ENCODE results near the gene KLHL22.
A peak's percentile ranks its signal among the peaks of the same experiment; 100 is the strongest.

Gene KLHL22

DNA sequence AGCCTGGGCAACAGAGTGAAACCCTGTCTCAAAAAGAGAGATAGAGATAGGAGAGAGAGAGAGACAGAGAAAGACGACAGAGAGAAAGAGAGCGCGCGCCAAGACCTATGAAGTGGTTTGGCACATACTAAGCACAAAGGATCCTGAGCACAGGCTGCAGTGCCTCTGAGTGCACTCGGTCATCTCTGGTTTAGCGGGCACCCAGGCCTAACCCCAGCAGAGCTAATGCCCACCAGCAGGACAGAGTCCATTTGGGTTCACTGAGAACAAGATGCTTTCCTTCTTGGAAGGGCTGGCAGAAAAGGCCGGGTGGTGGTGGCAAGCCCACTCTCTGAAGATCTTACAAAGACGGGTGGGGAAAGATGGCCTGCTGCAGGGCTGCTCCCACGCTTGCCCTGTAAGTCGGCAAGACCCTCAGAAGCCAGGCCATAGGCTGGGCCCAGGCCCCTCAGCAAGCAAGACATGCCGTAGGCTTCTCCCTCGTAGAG is 61.3 kb downstream of the KLHL22 start:
- no peak for DNase-seq

DNA sequence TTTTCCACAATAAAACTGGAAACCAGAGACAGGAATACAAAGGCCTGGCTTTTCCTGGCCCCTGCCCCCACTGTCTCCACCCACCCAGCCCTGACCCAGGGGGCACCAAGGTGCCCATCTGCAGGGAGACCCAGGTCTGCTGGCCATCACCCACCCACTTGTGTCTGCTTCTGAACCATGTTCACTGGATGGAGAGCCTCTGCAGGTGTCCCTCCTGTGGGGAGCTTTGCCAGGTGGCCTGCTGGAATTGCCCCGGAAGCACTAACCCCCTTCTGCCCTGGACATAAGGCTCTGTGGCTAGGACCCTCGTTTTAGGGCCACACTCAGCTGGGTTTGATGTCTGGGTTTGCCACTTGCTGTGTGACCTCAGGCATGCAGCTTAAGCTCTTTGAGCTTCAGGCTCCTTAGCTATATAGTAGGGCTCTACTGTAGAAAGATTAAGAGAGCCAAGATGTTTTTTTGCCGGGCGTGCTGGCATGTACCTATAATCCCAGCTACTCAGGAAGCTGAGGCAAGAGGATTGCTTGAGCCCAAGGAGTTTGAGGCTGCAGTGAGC is 61.8 kb downstream of the KLHL22 start:
- no peak for DNase-seq

DNA sequence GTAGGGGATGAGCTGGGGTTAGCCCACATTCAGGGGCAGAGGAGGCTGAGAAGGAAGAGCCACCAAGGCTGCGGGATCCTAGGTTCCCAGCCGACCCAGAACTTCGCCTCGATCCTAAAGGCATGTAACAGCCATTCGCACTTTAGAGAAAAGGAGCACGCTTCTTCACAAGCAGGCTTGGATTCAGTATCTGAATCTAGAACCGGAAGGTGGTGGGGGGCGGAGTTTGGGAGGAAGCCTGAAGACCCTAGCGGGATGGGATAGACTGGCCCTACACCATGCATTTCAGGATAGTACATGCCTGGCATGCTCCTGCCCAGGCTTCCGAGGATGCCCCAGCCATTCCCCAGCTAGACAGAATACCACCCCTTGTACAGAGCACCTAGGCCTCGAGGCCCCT is 62.4 kb downstream of the KLHL22 start:
- no peak for DNase-seq

DNA sequence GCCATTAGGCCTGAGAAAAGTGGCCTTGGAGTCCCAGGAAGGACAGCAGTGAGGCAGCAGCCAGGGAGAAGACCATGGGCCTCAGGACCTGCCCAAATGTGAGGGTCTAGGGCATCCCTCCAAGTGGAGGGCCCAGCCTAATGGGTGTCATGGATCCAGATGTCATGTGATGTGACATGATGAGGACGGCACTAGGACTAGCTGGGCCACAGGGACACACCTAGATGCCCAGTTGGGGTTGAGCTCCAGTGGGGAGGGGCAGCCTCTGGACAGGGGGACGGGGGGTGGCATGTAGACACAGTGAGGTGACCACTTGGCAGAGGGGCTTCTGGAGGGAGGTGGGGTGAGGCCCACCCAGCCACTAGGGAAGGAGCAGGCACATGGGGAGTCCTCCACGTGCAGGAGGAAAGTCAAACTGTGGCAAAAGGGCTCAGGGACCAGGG is 63.3 kb downstream of the KLHL22 start:
- no peak for DNase-seq

DNA sequence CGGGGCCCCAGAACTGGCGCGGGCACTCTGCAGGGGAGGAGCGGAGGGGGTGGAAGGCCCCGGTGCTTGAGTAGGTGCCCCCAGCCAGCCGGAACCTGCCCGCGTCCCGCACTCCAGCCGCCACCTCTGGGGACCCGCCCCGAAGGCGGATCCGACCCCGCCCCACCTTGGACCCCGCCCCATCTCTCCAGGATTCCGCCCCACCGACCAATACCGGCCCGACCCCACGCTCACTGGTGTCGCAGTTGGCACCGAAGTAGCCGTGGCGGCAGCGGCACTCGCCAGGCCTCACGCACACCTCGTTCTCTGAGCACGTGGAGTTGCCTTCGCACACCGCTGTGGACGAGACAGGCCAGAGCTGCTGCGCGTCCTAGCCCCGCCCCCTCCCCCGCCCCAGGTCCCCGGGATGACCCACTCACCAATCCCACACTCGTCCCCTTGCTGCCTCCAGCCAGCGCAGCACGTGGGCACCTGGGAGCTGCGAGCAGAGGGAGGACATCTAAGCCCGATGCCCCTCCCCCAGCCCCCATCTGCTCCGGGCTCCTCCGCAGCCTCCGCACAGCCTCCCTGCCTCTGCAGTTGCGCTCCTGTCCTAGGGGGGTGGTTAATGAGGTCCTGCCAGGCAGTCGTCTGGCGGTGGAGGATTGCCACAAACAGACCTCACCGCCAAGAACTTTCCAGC is 63.9 kb downstream of the KLHL22 start:
- no peak for DNase-seq

DNA sequence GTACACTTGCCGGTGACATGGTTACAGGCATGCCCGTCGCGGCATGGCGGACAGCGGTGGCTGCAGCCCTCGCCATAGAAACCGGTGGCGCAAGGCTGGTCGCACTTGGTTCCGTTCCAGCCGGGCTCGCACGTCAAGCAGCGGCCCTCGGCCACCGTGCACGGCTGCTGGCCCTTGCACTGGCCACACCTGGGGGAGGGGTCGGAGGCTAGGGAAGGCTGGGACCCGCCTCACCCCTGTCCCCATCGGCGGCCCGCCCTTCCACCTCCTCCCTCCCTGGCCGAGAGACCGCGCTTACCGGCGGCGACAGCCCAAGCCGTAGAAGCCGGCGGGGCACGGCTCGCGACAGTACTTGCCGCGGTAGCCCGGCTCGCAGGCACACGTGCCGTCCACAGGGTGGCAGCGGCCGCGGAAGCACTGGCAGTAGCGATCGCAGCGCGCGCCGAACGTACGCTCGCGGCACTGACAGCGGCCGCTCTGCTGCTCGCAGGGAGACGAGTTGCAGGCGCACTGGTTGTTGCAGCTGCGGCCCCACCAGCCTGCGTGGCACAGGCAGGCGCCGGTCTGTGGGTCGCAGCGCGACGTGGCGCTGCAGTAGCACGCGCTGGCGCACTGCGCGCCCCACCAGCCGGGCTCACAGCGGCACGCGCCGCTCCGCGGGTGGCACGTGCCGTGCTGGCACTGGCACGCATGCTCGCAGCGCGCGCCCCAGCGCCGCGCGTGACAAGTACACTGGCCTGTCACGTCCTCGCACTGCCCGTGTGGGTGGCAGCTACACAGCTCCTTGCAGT is 64.7 kb downstream of the KLHL22 start:
- DNase-seq, result peak in 5 of 58 donors; percentile 37 to 54 (median 41)

DNA sequence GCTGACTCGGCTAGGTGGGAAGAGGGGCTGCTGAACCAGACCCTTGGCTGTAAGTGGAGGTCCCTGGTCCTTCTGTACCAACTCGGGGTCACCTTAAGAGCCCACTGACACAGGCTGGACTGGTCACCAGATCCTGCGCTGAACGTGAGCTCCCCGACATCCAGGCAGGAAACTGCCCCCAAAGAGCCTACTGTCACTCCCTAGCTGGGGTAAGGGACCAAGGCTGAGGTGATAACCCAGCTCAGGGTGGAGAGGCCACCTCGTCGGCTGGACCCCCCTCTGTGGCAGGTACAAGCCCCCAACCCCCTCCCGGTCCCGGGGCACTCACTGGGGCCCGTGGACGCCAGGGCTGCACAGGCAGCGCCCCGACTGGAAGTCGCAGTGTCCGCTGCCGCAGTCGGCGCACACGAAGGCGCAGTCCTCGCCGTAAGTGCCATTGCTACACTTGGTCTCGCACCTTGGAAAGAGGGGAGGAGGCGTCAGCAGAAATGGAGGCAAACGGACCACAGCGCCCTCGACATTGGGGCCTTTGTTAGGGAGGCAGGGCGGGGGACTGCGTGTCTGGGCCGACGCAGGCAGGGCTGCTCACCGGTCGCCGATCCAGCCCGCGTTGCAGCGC is 65.4 kb downstream of the KLHL22 start:
- DNase-seq, result no peak

DNA sequence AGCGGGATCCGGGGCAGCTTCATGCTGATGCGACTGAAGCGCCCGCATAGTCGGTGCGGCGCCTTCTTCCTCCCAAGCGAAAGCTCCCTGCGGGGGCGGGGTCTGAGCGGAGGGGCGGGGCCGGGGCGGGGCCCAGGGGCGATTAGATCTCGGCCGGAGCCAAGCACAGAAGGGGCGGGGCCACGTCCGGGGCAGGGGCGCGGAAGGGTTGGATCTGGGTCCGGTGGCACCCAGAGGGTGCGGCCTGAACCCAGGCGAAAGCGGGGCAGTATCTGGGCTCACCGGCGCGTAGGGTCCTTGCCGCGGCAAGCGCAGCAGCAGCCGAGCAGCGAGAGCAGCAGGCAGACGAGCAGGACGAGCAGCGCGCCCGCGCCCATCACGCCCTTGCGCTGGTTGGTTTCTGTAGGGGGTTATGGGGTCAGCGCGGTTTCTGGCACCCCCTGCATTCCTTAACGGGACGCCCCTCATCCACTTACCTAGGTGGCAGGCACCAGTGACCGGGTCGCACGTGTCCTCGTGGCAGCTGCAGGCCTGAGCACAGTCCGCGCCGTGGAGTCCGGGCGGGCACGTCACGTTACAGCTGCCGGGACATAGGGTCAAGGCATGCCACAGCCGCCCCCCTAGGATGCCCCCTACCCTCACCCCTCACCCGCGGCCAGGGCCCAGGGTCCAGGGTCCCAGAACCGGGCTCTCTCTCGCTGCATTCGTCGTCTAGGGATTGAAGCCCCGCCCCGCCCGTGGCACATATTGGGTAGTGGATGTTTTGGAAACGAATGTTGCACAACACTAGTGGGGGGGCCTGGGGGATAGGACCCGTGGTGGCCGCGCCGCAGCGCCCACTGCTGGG is 66.1 kb downstream of the KLHL22 start:
- DNase-seq, result peak in 14 of 58 donors; percentile 18 to 62 (median 38)

DNA sequence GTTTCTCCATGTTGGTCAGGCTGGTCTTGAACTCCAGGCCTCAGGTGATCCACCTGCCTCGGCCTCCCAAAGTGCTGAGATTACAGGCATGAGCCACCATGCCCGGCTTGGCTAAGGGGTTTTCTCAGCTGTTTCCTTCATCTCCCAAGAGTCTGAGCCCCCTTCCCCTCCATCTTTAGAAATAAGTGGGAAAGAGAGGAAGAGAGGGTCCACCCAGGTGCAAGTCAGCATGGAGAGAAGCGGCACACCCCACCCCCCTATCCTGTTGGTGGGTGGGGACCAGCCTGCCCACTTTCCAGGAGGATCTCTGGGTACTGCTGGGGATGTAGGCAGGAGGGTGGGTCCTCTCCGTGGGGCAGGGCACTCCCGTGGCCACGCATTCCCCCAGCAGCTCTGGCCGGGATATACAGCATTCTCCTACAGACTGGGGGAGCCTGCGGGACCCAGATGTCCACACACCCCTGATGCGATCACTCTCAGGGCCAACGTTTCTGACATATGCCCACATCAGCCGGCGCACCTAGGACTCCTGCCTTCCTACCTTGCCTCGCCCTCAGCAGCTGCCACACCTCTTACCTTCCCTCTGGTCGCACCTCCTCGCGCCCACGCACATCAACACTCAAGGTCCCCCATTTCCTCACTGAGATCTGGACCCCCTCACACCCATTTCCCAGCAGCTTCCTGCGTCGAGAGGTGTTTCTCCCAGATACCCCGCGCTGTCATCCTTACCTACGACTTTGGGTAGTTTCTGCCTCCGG is 66.9 kb downstream of the KLHL22 start:
- no peak for DNase-seq

DNA sequence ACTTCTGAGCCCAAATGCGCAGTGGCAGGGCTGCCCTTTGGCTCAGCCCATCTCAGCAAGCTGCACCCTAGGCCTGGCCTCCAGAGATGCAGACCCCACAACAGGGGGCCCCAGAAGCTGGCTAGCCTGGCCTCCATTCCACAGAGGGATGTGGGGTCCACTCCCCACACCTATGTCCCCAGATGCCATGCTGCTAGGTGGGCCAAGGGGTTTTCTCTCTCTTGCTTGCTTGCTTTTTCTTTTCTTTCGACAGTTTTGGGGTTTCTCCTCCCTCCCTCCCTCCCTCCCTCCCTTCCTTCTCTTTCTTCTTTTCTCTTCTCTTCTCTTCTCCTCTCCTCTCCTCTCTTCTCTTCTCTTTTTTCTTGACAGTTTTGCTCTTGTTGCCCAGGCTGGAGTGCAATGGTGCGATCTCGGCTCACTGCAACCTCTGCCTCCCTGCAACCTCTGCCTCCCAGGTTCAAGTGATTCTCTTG is 67.6 kb downstream of the KLHL22 start:
- no peak for DNase-seq

DNA sequence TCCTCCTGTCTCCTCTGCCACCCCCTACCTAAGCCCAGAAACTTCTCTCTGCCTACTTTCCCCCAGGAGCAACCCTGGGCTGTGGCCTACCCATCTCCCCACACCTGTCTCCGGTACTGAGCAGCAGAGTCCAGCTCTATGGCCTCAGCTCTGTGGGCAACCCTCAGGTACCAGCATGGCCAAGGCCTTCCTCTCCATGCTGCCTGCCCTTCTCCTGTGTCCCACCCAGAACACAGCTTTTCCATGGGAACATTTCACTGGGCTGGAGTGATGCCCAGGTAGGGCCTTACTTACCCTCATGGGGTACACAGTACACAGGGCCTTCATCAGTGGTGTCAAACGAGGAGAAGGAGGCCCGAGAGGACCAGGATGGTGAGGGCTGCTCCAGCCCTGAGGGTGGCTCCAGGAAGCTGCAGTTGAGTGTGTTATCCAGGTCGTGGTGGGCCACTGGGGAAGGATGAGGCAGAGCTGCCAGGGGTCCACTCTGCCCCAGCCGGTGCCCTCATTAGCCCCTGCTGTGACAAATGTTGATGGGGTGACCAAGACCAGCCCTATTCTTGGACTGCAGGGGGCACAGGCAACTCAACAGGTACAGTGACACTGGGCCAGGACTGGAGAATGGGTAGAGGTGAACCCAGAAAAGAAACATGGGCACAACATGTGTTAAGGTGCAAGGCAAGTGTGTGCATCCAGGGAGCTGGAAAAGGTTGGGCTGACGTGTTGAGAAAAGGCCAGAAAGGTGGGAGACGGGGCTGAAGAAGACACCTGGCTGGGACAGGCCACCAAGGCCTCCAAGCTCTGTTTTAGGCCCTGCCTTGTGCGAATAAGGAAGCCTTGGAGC is 68.3 kb downstream of the KLHL22 start:
- no peak for DNase-seq

DNA sequence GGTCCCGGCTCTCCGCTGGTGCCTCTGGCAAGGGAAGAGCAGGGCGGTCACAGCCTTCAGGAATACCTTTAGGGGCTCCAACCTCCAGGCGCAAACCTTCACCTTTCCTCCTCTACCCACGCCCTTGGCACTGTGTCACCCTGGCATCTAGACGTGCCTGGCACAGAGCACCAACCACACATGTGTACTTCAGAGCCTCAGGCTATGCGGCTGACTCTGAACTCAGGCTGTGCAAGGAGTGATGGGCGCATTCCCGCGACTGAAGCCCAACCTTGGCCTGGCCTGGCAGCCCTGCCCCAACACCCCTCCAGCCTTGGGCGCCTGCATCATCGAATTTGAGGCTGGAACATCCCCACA is 69.4 kb downstream of the KLHL22 start:
- DNase-seq, result no peak

DNA sequence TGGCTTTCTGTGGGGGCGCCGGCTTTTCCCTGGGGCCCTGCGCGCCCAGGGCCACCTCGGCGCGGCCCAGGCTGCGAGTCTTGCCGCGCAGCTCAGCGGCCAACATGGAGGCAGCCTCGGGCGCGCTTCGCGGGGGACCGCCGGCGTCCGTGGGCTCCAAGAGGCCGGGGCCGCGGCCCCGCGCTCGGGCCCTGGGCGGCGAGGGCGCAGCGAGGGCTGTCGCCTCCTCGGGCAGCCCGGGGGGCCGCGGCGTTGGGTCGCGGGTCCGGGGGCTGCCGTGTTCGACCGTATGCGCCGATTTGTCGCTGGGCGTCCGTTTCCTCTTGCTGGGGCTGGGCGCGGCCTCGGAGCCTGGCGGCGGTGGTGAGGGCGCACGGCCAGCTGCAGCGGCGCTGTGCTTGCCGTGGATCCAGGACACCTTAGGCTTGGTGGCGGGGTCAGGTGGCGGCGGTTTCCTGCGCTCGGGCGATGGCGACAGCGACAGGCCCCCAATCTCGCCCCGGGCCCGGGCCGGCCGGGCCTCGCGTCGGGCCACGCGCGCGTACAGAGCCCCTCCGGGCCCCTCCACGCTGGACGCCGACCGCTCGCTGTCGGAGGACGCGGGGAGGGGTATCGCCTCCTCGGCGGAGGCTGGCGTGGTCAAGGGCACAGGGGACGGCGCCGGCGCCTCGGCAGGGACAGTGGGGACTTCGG is 69.9 kb downstream of the KLHL22 start:
- no peak for DNase-seq

DNA sequence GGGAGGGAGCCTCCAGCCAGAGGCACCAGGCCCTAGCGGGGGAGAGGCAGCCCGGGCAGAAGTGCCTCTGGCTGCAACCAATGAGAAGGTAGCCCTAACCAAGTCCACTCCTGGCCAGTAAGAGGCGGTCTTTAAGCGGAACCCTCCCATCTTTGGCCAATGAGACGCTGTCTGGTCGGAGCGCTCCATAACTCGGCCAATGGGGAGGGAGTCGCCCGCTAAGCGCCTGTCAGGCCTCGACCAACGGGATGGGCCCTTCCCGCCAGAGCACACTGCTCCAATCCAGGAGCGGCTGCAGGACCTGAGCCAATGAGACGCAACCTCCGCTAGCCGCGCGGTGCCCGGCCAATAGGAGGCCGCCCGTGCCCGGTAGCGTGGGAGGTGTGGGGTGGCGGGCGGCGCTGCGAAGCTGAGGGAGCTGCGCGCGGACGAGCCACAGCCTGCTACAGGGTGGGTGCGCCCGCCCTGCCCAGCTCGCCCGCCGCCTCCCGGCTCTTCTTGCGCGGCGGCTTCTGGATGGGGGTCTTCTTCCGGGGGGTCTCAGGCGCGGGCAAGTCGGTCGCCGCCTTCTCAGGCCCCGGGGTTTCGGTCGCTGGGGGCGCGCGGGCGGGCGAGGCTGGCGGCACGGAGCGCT is 70.5 kb downstream of the KLHL22 start:
- DNase-seq, result peak in 40 of 58 donors; percentile 22 to 84 (median 43)

DNA sequence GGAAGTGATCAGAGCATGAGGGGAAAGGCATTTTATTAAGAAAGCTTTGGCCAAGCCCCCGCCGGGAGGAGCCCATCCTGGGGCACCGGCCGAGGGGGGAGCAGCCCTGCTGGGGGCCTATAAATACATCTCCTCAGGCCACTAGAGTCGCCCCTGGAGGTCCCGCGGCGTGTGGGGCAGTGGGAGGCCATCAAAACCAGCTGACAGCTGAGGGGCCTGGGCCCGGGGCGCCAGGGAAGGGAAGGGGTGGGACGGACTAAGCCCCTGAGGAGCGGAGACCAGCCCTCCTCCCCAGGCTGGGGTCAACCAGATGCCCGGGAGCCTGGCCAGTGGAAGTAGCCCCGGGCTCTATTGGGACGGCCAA is 71.0 kb downstream of the KLHL22 start:
- no peak for DNase-seq

DNA sequence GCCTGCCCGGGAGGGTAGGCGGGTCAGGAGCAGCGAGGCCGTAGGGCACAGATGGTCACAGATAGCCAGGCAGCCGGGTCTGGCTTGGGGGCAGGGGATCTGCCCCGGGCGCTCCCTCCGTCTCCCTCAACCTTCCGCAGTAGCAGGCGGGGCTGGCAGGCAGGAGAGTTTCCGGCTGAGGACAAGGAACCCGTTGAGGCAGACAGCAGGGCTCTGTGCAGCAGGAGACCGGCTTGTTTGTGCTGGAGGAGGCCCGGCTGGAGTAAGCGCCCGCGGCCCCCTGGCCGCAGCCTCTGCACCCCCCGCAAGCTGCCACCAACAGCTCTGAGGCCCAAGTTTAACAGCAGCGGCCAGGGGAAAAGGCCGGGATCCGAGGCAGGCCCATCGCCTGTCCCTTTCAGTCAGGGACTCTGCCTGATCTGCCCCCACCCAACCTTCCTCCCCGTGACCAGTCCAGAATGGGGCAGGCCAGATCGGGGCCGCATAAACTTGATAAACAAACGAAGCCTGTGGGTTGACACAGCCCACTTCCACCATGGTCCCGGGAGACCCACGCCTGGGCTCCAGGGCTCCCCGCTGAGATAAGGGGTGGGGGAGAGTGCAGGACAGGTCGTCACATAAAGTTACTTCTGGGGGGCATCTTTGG is 71.6 kb downstream of the KLHL22 start:
- DNase-seq, result peak in 28 of 58 donors; percentile 14 to 69 (median 34)

All from anterior cingulate cortex (tissue), 58 donors.